ENCODE measurements around the gene HBD.

DNA sequence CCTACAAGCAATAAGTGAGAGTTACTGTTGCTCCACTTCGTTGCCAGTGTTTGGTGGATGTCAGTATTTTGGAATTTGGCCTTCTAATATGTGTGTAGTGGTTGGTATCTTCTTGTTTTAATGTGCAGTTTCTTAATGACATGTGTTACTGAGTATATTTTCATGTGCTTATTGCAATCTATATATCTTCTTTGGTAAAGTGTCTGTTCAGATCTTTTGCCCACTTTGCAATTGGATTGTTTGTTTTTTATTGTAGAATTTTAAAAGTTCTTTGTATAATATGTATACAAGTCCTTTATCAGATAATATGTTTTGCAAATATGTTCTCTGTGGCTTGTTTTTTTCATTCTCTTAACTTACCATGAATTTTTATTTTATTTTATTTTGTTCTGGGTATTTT, 41.5 kb downstream of the HBD start:
- no peak for TF ChIP-seq POLR2A (IDR thresholded peaks at IDR 0.05; ENCODE audit: extremely low read depth, insufficient read length)
- TF ChIP-seq, protein P1, sequence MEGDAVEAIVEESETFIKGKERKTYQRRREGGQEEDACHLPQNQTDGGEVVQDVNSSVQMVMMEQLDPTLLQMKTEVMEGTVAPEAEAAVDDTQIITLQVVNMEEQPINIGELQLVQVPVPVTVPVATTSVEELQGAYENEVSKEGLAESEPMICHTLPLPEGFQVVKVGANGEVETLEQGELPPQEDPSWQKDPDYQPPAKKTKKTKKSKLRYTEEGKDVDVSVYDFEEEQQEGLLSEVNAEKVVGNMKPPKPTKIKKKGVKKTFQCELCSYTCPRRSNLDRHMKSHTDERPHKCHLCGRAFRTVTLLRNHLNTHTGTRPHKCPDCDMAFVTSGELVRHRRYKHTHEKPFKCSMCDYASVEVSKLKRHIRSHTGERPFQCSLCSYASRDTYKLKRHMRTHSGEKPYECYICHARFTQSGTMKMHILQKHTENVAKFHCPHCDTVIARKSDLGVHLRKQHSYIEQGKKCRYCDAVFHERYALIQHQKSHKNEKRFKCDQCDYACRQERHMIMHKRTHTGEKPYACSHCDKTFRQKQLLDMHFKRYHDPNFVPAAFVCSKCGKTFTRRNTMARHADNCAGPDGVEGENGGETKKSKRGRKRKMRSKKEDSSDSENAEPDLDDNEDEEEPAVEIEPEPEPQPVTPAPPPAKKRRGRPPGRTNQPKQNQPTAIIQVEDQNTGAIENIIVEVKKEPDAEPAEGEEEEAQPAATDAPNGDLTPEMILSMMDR (IDR thresholded peaks at IDR 0.05; ENCODE audit: low read depth, low read length), result no peak
- TF ChIP-seq, protein P2, sequence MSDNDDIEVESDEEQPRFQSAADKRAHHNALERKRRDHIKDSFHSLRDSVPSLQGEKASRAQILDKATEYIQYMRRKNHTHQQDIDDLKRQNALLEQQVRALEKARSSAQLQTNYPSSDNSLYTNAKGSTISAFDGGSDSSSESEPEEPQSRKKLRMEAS (IDR thresholded peaks at IDR 0.05; ENCODE audit: low read depth, low read length), result no peak
